ENCODE data around the gene CDHR5.
A peak's percentile ranks its signal among the peaks of the same experiment; 100 is the strongest.
"Not testable (repeated sequence)": the region's sequence is repeated elsewhere in the genome, so short reads cannot be mapped to it uniquely, and the experiment has no call there.

Gene CDHR5

DNA sequence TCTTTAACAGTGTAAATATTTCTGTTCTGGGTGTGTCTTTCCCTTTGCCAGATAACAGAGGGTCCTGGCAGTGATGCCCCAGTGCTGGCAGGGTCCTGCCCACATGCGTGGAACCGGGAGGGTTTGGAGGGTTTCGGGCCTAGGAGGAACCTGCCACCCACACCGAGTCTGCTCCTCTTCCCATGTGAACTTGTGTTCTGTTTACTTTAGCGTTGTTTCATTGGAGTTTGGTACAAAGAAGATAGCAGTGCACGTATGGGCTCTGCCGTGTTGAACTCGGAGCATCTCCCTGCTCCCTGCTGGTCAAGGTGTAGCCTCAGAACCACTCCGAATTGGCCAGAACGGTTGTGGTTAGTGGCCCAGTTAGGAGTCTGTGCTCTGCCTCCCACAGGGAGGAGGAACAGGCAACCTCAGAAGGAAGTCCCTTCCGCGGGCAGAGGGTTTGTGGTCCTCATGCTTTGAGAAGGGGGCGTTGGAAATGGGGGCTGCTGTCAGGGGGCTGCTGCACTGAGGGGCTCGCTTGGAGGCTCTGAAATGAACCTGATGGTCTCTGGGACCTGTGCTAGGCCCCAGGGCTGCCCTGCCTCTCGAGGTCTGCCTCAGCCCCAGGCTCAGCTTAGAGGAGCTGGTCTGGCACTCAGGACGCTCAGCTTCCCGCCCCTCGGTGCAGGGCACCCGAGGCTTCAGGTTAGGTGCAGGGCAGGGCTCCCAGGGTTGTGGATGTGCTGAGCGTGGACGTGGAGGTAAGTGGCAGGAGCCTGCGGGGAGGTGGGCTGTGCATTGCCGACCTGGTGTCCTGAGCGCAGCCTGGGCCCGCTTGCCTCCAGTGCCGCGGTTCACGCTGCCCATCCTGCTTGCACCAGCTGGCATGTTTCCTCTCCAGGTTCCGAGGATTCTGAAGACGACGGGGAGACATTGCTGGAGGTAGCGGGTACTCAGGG is 38.1 kb downstream of the CDHR5 start:
- DNase-seq (ENCODE audit: low read depth) = no peak

DNA sequence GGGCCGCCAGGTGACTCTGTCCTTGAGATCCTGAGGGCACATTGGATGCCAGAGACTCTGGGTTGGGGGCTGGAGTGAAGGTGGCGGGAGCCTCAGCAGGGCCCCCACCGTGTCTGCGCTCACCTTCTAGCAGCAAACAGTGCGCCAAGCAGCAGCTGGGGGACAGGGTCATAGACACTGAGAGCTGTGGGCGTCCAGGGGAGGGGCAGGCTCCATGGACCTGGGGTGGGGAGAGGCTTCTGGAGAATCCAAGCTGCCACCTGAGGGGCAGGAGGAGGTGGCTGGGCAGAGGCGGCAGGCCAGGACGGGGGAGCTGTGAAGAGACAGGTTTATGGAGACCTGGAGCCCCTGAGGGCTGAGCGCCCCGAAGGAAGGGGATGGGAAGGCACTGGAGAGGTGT is 40.5 kb downstream of the CDHR5 start:
- DNase-seq (ENCODE audit: low read depth) = no peak

DNA sequence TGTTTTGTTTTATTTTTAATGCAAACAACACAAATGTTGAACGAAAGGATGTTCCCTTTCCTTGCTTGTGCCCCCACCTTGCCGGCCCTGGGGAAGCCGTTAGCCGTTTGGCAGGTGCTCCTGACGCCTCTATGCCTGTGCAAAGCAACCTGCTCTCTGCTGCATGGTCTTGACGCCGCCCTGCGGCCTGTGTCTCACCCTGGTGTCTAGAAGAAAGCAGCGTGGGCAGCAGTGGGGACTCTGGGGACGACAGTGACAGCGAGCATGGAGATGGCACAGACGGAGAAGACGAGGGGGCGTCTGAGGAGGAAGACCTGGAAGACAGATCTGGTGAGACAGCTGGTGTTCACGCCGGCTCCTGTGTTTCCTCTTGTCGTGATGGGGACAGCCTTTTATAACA is 43.0 kb downstream of the CDHR5 start:
- no peak for DNase-seq (ENCODE audit: low read depth)

DNA sequence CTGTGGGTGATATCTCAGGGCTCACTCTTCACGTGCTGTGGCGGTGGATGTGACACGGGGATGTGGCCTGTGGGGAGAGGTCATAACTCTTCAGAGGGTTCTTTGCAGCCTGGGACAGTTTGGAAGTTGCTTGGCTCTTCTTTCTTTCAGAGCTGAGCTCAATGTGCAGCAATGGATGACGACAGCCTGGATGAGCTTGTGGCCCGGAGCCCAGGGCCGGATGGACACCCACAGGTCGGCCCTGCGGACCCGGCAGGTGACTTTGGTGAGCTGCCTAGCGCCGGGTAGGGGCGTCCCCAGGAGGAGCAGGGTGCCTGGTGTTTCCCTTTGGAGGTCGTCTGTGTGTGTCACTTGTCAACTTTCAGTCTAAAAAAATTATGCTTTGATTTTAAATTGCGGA is 43.4 kb downstream of the CDHR5 start:
- no peak for DNase-seq (ENCODE audit: low read depth)

DNA sequence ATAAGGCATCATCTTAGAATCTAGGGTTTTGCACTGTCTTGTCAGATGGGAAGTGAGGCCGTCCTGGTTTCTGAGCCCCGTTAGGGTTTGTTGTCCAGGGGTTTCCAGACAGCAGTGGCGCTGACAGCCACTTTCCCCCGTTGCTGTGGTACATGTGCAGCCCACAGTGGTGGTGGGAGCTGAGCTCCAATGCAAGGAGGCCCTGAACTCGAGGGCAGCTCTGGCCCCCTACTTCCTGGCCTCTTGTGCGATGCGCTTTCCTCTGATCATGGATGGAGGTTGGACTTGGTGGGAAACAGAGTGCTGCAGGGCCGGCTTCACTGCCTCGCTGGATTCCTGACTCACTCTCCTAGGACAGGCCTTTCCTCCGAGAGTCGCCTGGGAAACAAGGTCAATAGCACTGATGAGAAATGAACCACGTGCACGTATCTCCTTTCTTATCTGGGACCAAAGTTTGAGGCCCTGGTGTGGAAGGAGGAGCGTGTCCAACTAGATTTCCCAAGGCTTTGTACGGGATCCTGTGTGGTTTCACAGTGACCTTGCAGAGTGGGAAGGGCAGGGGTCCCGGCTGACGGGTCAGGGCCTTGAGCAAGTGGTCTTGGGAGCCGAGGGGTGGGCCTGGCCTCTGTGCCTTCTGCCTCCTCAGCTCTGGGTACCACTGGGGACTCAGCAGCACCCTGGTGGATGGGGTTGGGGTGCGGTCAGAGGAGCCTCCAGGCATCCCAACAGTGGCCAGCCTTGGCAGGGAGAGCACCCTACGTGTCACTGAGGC is 44.7 kb downstream of the CDHR5 start:
- DNase-seq (ENCODE audit: low read depth) = no peak

DNA sequence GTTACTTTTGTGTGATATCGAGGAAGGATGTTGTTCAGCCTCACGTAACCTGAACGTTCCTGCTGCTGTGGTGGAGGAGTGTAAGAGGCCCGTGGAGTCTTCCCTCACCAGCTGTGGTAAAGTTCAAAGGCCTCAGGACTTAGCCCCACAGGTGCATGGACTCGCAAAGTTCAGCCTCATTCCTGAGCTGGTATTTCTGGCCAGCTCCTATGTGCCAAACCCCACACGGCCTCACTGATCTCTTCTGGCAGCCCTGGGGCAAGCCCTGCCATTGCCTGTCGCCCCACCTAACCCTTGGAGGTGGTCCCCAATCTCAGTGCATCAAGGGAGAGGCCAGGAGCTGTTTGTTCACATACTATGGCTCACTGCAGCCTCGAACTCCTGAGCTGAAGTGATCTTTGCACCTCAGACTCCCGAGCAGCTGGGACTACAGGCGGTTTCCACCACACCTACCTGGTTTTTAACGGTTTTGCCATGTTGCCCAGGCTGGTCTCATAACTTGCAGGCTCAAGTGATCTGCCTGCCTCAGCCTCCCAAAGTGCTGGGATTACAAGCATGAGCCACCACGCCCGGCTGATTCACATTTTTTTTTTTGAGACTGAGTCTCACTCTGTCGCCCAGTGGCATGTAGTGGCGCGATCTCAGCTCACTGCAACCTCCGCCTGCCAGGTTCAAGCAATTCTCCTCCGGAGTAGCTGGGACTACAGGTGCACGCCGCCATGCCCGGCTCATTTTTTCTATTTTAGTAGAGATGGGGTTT is 46.3 kb downstream of the CDHR5 start:
- DNase-seq (ENCODE audit: low read depth) = no peak

DNA sequence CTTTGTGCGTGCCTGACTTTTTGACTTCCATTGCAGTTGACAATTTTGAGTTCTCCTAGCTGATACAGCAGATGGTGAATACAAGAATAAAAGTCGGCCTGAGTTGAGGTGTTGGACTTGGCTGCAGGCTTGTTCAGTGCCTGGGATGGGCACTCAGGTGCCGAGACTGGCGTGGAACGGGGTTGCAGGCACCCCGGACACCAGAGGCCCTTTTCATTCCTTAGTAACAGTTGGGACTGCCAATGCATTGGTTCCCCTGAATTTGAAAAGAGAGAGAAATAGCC is 47.2 kb downstream of the CDHR5 start:
- no peak for DNase-seq (ENCODE audit: low read depth)

DNA sequence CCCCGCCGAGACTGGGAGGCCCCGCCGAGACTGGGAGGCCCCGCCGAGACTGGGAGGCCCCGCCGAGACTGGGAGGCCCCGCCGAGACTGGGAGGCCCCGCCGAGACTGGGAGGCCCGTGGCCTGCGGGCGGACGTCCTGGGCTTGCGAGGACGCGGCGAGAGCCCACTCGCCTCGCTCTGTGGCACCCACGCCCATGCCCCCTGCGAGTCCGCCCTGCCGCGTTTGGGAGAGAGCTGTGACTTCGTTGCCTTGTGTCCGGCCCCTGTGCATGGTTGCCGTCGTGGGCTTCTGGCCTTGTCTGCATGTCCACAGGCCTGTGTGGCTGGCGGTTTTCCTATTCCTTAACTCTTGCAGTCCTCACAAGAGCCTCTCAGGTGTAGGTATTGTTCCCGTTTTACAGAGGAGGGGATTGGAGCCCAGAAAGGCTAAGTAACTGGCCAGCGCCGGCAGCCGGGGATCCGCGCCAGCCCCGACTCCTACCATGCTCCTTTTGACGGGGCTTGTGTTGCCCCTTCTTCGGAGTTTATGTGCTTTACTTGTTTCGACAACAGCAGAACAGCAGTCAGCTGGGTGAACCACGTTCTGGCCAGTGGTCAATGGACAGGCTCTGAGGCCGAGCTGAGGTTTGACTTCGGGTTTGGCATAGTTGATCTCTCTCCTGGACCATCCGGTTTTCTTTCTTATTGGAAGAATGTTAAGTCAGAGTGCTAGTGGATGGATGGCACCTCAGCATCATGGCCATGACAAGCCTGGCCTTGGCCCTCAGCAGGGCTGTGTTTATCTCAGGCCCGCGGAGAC is 47.7 kb downstream of the CDHR5 start:
- DNase-seq (ENCODE audit: low read depth) = no peak

DNA sequence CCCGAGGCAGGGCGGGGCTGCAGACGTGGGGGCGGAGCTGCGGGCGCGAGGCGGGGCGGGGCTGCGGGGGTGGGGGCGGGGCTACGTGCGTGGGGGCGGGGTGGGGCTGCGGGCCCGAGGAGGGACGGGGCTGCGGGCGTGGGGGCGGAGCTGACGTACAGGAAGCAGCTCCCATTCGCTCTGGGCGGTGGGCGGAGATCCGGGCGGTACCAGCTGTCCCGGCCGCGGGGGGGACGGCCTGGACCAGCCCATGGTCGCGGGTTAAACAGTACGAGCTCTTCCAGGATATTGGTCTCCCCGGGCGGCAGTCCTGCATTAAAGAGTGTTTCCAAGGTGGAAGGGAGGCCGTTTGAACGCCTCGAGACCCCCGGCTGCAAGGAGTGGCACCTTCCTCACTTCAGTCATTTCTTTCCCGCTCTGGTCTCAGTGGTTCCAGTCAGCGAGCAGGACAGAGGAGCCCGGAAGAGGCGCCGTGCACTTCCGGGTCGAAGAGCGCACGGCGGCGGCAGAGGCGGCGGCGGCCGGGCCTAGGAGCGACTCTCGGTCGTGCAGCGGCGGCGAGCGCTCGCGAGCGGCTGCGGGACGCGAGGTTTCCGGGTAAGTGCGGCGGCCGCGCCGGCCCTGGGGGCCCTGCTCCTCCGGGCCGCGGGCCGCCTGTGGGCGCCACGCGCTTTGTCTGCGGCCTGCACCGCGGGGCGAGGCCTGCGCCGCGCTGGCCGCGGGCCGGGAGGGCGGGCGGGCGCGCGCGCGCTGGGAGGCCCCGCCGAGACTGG is 48.6 kb downstream of the CDHR5 start, which contains the start of gene PHRF1:
Gene PHRF1, plus strand, starts transcription at position 475 of the 773 bp plus-strand sequence. CDS start 5,043 bp downstream, outside the sequence.
- peak; percentile 93 for DNase-seq (ENCODE audit: low read depth)

DNA sequence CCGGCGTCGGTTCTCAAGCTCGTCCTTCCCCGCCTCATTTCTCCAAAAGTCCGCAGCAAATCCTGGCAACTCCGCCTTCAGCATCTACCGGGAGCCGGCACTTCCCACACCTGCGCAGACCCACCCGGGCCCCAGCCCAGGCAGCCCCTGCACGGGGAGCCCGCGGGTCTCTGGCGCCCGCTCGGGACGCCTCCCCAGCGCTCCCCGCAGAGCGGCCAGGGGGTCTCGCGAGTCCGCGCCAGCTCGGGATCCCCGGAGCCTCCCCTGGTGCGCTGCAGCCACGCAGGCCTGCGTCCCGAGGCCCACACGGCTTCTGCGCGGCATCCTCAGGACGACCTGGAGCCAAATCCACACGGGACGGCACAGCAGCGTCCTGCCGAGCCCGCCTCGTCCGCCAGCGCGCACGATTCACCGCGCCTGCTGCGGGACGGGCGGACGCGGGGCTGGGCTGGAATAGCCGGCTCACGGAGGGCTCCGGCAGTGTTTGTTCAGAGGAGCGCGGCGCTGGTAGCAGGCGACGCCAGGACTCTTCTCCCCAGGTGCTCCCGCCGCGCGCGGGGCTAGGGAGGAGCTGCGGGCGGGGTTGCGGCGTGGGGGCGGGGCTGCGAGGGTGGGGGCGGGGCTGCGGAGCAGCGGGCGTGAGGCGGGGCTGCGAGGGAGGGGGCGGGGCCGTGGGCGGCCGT is 49.3 kb downstream of the CDHR5 start:
- DNase-seq (ENCODE audit: low read depth) = no peak

DNA sequence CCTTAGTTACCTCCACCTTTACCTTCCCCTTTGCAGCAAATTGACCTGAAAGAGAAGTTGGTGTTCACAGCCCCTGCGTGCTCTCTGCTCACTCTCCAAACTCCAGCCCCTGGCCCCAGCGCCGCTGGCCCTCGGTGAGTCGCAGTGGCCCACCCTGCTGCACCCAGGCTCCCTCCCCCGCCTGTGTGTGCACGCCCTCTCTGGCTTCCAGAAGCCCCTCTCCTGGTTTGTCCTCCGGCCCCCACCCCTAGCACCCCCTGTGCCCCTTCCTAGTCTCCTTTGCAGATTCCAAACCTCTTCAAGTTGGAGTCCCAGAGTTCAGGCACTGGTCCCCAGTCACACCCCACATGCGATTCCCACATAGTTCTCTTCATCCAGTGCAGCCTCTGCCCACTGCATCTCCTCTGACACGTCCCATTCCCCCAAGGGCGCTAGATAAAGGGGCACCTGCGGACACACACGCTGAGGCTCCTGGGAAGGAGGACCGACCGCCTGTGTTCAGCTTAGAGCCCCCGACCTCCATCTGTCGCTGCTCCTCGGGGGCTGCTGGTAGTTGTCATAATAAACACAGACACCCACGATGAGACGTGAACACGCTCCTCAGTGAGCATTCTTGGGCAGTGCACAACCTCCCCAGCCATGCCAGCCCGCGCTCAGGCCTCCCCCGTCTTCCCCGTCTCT is 50.0 kb downstream of the CDHR5 start:
- no peak for DNase-seq (ENCODE audit: low read depth)

DNA sequence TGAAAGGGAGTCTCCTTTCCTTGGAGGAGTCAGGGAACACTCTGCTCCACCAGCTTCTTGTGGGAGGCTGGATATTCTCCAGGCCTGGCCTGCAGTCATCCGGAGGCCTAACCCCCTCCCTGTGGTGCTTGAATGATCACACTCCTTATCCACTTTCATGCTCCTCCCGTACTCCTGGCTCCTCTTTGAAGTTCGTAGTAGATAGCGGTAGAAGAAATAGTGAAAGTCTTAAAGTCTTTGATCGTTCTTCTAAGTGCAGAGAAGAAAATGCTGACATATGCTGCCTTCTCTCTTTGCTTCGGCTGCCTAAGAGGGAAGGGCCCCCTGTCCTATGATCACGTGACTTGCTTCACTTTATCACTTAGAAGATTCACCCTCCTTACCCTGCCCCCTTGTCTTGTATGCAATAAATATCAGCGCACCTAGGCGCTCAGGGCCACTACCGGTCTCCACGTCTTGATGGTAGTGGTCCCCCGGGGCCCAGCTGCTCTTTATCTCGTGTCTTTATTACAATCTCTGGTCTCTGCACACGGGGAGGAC is 50.7 kb downstream of the CDHR5 start:
- not testable (repeated sequence) for DNase-seq (ENCODE audit: low read depth)

DNA sequence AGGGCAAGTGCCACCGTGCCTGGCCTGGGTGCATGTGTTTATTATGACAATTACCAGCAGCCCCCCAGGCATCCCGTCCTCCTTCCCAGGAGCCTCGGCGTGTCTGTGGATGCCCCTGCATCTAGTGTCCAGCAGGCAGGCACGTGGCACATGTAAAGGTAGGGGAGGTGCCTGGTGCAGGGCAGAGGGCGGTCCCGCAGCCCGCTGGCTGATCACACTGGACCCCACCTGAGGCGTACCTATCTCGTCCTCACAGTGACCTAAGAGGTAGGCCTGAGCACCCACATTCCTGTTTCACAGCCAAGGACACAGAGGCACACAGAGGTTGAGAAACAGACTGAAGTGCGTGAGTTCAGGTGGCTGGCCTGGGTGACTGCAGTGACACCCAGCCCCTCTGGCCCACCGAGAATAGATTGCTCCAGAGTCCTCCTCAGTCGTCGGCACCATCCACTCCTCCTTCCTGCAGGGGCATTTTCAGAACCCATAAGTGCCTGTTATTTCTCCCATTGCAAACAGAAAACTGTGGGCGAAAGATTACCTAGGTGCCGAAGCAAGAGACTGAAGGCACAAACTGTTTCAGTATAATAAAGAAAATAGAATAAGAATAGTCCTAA is 51.5 kb downstream of the CDHR5 start:
- no peak for DNase-seq (ENCODE audit: low read depth)

DNA sequence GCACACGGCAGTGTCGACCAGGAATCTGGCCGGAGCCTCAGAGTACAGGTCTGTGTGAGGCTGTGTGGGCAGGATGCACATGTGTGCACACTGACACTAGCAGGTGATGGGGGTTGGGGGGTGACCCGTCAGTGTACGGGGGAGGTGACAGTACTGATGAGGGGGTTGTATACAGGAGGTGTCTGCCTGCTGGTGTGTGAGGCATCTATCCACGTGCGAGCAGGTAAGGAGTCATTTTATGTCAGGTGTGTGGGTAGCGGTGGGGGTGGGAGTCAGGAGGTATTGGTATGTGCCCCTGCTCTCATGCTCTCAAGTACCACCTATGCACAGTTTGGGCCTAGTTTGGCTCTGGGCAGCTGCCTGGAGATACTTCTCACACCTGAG is 53.0 kb downstream of the CDHR5 start:
- no peak for DNase-seq (ENCODE audit: low read depth)

DNA sequence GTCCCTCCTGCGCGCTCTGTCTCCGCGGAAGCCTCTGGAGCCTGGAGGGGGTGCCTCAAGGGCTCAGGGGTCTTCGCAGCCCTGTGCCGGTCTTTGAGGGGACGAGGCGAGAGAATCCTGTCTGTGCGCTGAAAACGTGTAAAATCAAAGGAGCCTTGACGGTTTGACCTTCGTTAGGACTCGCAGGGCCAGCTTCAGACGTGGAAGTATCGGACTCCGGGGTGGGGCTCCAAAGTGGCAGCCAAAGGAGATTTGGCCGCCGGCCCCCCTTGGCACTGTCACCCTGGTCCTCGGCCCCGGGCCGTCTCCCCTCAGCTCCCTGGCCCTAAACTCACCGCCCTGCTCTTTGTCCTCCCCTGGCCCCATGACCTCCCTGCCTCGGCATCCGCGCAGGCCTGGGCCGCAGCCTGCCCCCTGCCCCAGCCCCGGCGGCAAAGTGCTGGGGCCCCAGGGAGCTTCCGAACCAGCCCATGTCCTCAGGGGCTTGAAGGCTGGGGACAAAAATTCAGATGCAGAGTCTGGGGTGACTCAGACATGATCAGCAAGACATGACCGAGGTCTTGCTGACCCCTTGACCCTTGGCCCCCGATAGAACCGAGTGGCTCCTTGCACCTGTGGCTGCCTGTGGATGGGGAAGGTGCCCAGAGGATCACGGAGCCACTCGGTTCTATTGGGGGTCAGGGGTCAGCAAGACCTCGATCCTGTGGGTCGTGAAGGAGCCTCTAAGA is 55.4 kb downstream of the CDHR5 start:
- no peak for DNase-seq (ENCODE audit: low read depth)

DNA sequence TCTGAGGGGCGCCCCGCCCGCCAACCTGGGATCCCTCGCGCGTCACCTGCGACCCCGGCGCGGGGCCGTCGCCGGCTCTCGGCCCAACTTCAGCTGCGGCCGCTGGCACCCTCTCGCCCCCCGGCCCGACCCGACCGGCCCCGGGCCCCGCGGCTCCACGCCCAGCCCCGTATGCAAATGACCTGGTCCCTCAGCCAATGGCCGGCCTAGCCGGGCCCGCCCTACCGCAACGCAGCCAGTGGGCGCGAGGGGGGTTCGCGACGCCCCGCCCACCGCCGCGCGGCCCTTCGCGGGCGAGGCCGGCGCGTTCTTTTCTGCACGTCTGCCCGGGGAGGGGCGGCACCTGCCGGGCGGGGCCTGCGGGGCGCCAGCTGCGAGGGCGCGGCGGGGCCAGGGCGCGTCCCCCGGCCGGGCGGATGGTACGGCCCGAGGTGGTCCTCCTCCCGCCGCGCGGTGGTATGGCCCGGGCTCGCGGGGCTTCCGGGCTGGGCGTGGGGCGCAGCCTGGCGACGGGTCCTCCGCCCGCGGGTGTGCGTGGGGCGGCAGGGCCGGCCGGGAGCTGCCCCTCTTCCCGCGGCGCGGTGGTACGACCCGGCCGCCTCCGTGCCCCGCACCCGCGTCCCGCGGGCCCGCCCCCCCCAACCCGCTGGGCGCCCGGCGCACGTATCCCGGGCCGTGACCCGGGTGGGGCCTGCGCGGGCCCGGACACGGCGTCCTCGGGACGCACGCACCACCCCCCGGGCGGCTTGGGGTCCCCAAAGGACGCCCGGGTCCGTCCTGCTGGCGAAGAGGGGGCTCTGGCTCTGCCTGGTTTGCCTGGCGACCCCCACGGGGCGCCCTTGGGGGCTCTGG is 56.2 kb downstream of the CDHR5 start:
- DNase-seq (ENCODE audit: low read depth) = peak; percentile 87

DNA sequence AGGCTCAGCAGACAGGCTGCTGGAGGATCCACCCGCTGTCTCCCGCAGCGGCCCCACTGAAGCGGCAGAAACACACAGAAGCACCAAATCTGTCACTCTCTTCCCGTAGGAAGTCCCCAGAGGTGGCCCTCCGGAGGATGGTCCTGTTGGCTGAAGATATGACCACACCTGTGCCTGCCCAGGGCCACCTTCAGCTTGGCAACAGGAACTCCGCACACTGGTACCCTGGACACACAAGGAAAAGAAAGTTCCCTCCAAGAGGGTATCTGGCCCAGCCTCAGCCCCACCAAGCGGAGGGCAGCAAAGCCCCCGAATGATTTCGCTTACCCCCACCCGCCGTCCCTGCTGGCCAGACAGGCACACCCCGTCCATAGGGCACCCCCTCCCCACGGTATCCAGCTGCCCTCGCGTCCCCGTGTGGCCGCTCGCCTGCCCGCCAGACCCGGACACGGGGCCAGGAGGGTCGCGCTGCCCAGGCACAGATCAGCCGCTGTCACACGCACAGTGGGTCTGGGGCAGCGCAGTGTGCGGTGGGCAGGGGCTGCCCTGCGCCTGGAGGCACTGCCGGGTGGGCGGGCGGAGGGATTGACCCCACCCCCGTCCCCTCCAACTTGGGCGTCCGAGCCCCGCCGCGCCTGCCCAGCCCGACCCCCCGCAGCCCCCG is 57.0 kb downstream of the CDHR5 start:
- no peak for DNase-seq (ENCODE audit: low read depth)
